Hematopoietic multipotent progenitor cell treated with erythropoietin and hydrocortisone succinate and interleukin-3 and kit ligand, for 17 days (in vitro differentiated cells): Measurements from ENCODE around the gene LRPAP1.

Source experiments
- DNase-seq: peaks from one replicate; pipeline ENCODE4 v3.0.0-alpha.2; 2015; ENCODE audit warnings: low spot score

LRPAP1 gene

GRCh38 chr4:3531318-3531878 lies 824 bp downstream of the LRPAP1 start:
- DNase-seq = no peak

DNA sequence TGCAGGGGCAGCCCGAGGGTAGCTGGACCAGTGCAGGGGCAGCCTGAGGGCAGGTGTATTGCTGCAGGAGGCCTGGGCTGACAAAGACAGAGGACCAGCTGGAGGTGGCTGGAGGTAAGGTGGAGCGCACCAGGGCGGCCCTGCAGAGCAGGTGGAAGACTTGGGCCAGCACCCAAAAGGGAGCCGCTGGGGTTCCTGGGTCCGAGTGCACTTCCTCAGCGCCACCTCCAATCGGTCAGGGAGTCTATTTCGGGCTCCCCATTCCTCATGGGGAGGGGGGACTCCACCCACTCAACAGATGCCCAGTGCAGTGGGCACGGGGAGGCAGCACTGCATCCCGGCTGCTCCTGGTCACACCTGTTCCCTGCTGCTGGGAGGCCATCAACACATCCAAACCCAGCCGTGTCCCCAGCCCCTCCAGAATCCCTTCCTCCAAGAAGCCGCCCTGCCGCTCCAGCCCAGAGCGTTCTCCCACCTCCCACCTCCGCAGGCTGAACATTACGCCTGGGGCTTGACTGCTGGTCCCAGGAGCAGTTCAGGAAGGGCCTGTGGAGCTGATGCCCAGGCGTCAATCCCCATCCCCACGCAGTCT lies 1.5 kb downstream of the LRPAP1 start:
- no peak for DNase-seq

GRCh38 chr4:3530051-3530450 lies 2.2 kb downstream of the LRPAP1 start:
- DNase-seq = no peak

DNA sequence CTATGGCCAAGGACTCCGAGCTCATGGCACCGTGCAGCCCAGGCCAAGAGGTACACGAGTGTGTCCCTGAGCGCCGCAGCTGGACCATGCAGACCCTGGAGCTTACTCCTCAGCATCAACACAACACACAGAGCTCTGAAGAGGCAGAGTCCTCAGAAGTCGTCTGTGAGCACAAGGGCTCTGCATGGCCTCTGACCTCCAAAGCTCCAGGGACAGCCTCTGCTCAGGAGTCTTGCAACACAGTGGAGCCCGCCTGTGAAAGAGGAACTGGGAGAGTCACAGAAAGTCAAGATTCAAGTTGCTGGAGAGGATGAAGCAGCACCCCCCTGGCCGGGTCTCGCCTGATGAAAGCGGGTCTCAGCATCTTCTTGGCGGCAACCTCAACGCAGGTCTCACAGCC lies 2.9 kb downstream of the LRPAP1 start:
- no peak for DNase-seq

DNA sequence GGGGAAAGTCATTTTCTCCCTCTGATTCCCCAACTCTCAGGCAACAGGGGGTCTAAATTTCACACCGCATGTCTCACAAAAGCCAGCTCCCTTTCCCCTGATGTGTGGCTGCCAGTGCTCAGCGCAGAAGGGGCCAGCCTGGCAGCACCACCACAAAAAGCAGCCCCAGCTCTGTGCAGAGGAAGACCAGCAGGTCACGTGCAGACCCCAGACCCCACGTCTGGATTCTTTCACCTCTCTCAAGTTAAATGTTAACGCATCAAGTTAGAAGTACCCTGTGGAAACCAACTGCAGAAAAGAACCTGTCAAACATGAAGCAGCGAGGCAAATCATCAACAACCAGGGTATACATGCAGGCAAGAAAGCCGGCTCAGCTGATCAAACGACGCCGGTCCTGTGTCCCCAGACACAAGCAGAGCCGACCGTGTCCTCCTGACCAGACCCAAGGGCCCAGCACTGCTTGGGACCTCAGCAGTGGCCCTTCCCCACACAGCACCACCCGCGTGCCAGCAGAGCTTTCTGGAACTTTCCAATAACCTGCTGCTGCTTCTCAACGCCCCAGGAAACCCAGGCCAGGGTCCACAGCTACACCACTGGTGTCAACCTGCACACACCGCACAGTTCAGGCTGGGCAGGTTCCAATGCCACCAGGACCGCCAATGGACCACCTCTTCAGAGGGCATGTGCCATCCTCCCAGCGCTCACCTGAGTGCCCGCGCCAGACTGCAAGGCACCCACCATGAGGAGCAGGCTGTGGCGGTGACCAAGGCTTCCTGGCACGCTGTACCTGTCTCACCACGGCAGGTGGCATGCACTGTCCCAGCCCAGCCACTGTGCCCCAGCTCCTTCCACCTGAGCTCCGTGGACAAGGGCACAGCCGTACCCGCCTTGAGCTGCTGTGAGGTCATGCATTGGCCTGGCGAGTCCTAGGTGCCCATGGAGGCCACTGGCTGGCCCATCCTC lies 4.0 kb downstream of the LRPAP1 start:
- DNase-seq = no peak

GRCh38 chr4:3527101-3527913 lies 4.9 kb downstream of the LRPAP1 start:
- no peak for DNase-seq

- no peak for DNase-seq
Measured at GRCh38 chr4:3526456-3526855, 5.8 kb downstream of the LRPAP1 start.

DNA sequence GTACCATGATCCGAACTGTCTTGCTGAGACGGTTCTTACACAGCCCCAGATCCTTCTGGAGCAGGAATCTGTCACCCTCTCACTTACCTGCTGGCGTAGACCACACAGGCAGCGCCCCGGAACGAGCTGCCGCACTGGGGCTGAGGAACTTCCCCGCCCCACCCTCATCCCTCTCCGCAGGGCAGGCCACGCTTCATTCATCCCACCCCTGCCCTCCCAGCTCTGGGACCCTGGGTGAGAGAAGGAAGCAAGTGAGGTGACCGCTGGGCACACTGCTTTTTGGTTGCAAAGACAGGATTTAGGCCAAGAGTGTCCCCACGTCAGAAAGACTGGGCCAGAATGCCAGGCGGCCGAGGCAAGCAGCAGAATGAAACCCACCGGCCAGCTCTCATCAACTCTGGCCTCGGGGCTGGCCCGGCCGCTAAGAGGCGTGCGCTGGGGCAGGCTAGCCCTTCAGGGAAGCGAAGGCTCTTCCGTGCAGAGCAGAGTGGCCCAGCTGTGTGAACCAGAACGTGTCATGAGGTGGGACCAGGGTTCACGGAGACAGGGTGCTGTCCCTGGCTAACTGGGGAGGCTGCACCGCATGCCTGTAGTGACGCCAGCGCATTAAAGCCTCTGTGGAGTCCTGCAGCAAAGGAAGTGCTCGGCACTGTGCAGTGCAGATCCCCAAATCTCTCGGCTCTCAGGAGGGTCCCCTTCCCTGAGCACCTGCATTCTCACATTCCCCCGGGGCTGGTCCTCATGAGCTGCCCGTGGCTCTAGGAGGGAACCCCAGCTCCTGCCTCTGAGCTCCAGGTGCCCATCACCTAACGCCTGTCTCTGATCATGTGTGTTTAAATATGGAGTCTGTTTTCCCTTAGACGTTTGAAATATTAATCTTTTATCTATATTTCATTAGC lies 6.4 kb downstream of the LRPAP1 start:
- no peak for DNase-seq

DNA sequence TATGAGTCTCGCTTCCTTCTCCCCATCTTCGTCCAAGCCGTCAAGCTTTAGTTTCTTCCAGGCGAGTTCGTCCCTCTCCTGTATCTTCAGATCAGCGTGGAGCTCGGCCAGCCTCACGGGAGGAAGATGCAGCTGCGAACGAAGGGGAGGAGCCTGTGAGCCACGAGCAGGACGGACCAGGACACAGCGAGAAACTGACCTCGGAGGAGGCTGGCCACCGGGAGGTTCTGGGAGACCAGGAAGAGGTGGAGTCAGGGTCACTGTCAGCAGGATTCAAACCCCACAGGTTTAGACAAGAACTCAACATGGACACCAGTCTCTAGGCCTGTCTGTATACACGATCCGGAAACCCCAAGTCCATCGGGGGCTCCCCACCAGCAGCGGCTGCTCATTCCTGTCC lies 7.3 kb downstream of the LRPAP1 start:
- no peak for DNase-seq

GRCh38 chr4:3524349-3524748 lies 7.9 kb downstream of the LRPAP1 start:
- DNase-seq = no peak

- DNase-seq = no peak
Measured at GRCh38 chr4:3523628-3524221, 8.5 kb downstream of the LRPAP1 start.

DNA sequence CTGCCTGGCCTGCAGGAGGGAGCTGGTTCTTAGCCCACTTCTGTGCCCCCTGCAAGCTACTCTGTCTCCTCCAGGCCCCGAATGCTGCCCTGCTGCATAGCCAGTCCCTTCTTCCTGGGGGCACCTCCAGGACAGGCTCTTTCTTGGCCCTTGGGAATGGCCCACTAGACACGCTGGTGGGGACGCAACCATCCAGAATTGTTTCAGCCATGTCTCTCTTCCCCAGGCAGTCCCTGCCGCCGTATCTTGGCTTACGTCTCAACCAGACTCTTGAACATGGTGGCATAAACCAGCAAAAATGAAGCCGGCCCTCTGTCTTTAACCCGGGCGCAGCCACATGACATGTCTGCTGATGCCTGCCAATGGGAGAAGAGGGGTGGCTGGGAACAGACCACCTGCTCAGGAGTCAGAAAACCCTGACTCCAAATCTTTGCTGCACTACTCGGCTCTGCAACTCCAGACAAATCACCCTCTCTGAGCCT lies 9.0 kb downstream of the LRPAP1 start:
- DNase-seq = no peak

DNA sequence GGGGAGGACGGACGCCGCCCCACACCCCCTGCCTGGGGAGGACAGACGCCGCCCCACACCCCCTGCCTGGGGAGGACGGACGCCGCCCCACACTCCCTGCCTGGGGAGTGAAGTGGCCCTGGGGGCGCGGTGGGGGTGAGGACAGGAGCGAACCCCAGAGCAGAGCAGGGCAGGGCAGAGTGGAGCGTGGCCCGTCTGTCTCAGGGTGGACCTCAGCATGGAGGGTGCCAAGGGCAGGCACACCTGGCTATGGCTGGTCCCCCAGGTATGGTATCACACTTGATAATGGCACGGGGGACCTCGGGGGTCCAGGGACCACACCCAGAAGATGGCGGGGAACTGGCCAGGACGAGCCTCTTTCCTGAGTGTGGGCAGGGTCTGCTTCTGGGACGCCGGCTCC lies 9.6 kb downstream of the LRPAP1 start:
- no peak for DNase-seq

- DNase-seq = no peak
Measured at GRCh38 chr4:3522326-3522640, 9.9 kb downstream of the LRPAP1 start.

DNA sequence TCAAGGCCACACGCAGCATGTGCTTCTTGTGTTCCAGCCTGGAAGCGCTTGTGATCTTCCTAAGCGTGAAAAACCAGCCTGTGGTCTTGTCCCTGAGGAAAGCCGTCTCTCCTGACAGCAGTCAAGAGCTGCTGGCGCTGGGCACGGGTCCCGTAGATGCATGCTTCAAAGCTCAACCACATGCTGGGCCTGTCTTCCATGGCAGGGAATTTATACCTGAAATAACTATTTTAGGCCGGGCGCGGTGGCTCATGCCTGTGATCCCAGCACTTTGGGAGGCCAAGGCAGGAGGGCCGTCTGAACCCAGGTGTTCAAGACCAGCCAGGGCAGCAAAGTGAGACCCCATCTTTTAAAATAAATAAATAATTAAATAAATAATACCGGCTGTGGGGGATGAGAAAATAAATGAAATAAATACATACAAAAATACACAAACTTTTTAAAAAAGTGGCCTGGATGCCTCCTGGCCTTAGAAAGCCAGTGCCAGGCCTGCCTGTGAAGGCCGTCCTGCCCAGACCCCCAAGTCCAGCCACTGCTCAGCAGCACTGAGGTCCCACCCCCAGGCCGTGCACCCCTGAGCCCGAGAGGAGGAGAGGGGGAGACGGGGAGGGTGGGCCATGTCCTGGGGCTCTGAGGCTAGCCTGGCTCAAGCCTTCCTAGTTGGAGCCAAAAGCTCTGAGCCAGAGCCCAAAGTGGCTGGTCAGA lies 10.4 kb downstream of the LRPAP1 start:
- no peak for DNase-seq

GRCh38 chr4:3520796-3521600 lies 11.2 kb downstream of the LRPAP1 start:
- no peak for DNase-seq

DNA sequence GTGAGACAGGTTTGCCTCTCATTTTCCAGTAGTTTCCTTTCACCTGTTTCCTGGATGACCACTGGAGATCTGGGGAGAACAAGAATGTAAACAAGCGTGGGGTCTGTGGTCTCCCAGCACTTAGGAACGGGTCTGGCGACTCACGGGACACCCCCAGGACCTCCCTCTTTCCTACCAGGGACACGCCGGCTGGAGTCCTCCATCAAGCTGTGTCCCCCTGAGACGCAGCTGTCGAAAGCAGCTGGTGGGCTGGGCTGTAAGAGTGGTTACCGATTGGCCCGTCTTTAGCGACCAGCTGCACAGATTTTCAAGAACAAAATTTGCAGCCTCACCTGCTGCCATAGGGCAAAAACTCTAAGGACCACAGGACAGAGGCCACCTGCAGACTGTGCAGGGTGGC lies 11.9 kb downstream of the LRPAP1 start:
- DNase-seq = no peak

GRCh38 chr4:3519468-3520264 lies 12.6 kb downstream of the LRPAP1 start:
- DNase-seq = no peak

- DNase-seq = no peak
Measured at GRCh38 chr4:3518941-3519340, 13.3 kb downstream of the LRPAP1 start.
